ENCODE data around the gene PERCC1. TPM values are rescaled to one million over a fixed set of nuclear protein-coding genes. Genes with fewer than 3 reads are reported as not detected.
A peak's percentile ranks its signal among the peaks of the same experiment; 100 is the strongest.

Gene PERCC1
- total RNA-seq, 1 experiment from 2014 or later = not detected

DNA sequence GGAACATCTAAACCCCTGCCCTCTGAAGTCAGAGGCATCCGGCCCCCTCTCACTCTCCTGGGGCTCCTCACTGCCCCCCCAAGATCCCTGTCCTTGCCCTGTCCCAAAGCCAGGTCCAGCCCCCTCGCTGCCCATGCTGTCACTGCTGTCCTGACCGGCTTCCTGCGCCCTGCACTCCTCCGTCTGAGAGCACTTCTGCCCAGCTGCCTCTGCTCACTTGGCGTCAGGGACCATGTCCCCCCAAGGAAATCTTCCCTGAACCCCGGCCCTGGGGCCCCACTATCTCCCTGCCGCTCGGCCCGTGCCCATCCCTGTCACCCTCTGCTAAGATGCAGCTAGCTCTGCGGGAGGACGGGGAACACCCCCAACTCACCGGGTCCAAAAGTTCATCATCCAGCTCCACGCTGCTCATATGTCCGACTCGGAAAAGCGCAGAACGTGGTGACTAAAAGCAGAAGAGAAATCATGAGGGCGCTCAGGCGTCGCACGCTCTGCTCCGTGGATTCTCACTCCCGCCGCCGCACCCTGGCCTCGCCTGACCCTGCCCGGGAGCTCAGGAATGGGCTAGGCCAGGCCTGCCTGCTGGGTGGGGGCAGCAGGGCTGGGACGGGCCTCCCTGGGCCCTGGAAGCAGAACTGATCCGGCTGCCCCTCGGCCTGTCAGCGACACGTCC is 34.2 kb downstream of the PERCC1 start:
- POLR2A ChIA-PET = interaction anchor here (0.6 kb wide), 1 partner anchor 1046 kb away, joined by 5 read pairs; no protein-coding TSS in a partner anchor
- CTCF ChIA-PET = interaction anchor here (1.4 kb wide), 1 partner anchor 38 kb away, joined by 3 read pairs; no protein-coding TSS in a partner anchor
- DNase-seq (ENCODE audit: low spot score) = peak; percentile 7
- Mint-ChIP-seq H3K36me3 (no peaks in the 10 kb centered on the region), H3K9me3 (no peaks in the 10 kb centered on the region), H3K27me3 (ENCODE audit: low read depth) (no peaks in the 10 kb centered on the region), H3K4me3 (no peak overlapping the region), H3K4me1 (no peaks in the 10 kb centered on the region), H3K27ac (no peak overlapping the region)
- no peak for ATAC-seq
- TF ChIP-seq, protein P1, sequence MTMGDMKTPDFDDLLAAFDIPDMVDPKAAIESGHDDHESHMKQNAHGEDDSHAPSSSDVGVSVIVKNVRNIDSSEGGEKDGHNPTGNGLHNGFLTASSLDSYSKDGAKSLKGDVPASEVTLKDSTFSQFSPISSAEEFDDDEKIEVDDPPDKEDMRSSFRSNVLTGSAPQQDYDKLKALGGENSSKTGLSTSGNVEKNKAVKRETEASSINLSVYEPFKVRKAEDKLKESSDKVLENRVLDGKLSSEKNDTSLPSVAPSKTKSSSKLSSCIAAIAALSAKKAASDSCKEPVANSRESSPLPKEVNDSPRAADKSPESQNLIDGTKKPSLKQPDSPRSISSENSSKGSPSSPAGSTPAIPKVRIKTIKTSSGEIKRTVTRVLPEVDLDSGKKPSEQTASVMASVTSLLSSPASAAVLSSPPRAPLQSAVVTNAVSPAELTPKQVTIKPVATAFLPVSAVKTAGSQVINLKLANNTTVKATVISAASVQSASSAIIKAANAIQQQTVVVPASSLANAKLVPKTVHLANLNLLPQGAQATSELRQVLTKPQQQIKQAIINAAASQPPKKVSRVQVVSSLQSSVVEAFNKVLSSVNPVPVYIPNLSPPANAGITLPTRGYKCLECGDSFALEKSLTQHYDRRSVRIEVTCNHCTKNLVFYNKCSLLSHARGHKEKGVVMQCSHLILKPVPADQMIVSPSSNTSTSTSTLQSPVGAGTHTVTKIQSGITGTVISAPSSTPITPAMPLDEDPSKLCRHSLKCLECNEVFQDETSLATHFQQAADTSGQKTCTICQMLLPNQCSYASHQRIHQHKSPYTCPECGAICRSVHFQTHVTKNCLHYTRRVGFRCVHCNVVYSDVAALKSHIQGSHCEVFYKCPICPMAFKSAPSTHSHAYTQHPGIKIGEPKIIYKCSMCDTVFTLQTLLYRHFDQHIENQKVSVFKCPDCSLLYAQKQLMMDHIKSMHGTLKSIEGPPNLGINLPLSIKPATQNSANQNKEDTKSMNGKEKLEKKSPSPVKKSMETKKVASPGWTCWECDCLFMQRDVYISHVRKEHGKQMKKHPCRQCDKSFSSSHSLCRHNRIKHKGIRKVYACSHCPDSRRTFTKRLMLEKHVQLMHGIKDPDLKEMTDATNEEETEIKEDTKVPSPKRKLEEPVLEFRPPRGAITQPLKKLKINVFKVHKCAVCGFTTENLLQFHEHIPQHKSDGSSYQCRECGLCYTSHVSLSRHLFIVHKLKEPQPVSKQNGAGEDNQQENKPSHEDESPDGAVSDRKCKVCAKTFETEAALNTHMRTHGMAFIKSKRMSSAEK (CRISPR knock-in tag; IDR thresholded peaks at IDR 0.05; ENCODE audit: borderline replicate concordance) = no peak
- TF ChIP-seq, protein P2, sequence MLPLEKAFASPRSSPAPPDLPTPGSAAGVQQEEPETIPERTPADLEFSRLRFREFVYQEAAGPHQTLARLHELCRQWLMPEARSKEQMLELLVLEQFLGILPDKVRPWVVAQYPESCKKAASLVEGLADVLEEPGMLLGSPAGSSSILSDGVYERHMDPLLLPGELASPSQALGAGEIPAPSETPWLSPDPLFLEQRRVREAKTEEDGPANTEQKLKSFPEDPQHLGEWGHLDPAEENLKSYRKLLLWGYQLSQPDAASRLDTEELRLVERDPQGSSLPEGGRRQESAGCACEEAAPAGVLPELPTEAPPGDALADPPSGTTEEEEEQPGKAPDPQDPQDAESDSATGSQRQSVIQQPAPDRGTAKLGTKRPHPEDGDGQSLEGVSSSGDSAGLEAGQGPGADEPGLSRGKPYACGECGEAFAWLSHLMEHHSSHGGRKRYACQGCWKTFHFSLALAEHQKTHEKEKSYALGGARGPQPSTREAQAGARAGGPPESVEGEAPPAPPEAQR (CRISPR knock-in tag; IDR thresholded peaks at IDR 0.05) = no peak
- TF ChIP-seq, protein P3, sequence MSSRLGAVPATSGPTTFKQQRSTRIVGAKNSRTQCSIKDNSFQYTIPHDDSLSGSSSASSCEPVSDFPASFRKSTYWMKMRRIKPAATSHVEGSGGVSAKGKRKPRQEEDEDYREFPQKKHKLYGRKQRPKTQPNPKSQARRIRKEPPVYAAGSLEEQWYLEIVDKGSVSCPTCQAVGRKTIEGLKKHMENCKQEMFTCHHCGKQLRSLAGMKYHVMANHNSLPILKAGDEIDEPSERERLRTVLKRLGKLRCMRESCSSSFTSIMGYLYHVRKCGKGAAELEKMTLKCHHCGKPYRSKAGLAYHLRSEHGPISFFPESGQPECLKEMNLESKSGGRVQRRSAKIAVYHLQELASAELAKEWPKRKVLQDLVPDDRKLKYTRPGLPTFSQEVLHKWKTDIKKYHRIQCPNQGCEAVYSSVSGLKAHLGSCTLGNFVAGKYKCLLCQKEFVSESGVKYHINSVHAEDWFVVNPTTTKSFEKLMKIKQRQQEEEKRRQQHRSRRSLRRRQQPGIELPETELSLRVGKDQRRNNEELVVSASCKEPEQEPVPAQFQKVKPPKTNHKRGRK (CRISPR knock-in tag; IDR thresholded peaks at IDR 0.05; ENCODE audit: borderline replicate concordance) = no peak
- TF ChIP-seq, protein P4, sequence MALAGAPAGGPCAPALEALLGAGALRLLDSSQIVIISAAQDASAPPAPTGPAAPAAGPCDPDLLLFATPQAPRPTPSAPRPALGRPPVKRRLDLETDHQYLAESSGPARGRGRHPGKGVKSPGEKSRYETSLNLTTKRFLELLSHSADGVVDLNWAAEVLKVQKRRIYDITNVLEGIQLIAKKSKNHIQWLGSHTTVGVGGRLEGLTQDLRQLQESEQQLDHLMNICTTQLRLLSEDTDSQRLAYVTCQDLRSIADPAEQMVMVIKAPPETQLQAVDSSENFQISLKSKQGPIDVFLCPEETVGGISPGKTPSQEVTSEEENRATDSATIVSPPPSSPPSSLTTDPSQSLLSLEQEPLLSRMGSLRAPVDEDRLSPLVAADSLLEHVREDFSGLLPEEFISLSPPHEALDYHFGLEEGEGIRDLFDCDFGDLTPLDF (CRISPR knock-in tag; IDR thresholded peaks at IDR 0.05) = no peak

DNA sequence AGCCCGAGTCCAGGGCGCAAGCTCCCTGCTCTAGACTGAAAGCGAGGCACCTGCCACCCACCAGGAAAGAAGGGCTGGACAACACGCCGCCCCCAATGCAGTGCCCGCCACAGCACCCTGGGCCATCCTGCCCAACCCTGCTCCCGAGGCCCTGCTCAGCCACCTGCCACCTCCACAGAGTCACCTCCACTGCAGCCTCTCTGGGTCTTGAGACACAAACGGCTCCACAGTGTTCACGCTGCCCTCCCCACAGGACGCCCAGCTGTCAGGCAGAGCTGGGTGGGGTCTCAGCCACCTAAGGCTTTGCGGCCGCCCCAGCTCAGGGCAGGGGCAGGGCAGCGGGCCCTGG is 34.7 kb downstream of the PERCC1 start:
- Mint-ChIP-seq H3K27ac (no peak overlapping the region), H3K27me3 (ENCODE audit: low read depth) (no peaks in the 10 kb centered on the region), H3K36me3 (no peaks in the 10 kb centered on the region), H3K4me3 (no peak overlapping the region), H3K4me1 (no peaks in the 10 kb centered on the region), H3K9me3 (no peaks in the 10 kb centered on the region)
- DNase-seq (ENCODE audit: low spot score) (no peak), ATAC-seq (no peak)
- POLR2A ChIA-PET = interaction anchor here (0.6 kb wide), 1 partner anchor 1046 kb away, joined by 5 read pairs; no protein-coding TSS in a partner anchor
- CTCF ChIA-PET = interaction anchor here (1.4 kb wide), 1 partner anchor 38 kb away, joined by 3 read pairs; no protein-coding TSS in a partner anchor
- TF ChIP-seq SMAD4 (CRISPR knock-in tag; IDR thresholded peaks at IDR 0.05) = no peak
- TF ChIP-seq, protein P5, sequence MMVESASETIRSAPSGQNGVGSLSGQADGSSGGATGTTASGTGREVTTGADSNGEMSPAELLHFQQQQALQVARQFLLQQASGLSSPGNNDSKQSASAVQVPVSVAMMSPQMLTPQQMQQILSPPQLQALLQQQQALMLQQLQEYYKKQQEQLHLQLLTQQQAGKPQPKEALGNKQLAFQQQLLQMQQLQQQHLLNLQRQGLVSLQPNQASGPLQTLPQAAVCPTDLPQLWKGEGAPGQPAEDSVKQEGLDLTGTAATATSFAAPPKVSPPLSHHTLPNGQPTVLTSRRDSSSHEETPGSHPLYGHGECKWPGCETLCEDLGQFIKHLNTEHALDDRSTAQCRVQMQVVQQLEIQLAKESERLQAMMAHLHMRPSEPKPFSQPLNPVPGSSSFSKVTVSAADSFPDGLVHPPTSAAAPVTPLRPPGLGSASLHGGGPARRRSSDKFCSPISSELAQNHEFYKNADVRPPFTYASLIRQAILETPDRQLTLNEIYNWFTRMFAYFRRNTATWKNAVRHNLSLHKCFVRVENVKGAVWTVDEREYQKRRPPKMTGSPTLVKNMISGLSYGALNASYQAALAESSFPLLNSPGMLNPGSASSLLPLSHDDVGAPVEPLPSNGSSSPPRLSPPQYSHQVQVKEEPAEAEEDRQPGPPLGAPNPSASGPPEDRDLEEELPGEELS (CRISPR knock-in tag; IDR thresholded peaks at IDR 0.05) = no peak
- TF ChIP-seq EMX1 (CRISPR knock-in tag; IDR thresholded peaks at IDR 0.05) = no peak
- no peak for TF ChIP-seq PRRX2 (CRISPR knock-in tag; IDR thresholded peaks at IDR 0.05)
- no peak for TF ChIP-seq NR1H2 (CRISPR knock-in tag; IDR thresholded peaks at IDR 0.05)
- no peak for TF ChIP-seq ESRRA (CRISPR knock-in tag; IDR thresholded peaks at IDR 0.05; ENCODE audit: borderline replicate concordance)
- TF ChIP-seq HMGA2 (CRISPR knock-in tag; IDR thresholded peaks at IDR 0.05) = no peak
- no peak for TF ChIP-seq TEAD4 (CRISPR knock-in tag; IDR thresholded peaks at IDR 0.05)
- TF ChIP-seq NR2C2 (CRISPR knock-in tag; IDR thresholded peaks at IDR 0.05) = no peak
- TF ChIP-seq ZNF396 (CRISPR knock-in tag; IDR thresholded peaks at IDR 0.05; ENCODE audit: borderline replicate concordance) = no peak
- TF ChIP-seq, protein P6, sequence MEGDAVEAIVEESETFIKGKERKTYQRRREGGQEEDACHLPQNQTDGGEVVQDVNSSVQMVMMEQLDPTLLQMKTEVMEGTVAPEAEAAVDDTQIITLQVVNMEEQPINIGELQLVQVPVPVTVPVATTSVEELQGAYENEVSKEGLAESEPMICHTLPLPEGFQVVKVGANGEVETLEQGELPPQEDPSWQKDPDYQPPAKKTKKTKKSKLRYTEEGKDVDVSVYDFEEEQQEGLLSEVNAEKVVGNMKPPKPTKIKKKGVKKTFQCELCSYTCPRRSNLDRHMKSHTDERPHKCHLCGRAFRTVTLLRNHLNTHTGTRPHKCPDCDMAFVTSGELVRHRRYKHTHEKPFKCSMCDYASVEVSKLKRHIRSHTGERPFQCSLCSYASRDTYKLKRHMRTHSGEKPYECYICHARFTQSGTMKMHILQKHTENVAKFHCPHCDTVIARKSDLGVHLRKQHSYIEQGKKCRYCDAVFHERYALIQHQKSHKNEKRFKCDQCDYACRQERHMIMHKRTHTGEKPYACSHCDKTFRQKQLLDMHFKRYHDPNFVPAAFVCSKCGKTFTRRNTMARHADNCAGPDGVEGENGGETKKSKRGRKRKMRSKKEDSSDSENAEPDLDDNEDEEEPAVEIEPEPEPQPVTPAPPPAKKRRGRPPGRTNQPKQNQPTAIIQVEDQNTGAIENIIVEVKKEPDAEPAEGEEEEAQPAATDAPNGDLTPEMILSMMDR (IDR thresholded peaks at IDR 0.05) = no peak
- TF ChIP-seq KAT7 (CRISPR knock-in tag; IDR thresholded peaks at IDR 0.05; ENCODE audit: borderline replicate concordance) = no peak
- TF ChIP-seq, protein P7, sequence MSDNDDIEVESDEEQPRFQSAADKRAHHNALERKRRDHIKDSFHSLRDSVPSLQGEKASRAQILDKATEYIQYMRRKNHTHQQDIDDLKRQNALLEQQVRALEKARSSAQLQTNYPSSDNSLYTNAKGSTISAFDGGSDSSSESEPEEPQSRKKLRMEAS (CRISPR knock-in tag; IDR thresholded peaks at IDR 0.05) = no peak
- TF ChIP-seq, protein P8, sequence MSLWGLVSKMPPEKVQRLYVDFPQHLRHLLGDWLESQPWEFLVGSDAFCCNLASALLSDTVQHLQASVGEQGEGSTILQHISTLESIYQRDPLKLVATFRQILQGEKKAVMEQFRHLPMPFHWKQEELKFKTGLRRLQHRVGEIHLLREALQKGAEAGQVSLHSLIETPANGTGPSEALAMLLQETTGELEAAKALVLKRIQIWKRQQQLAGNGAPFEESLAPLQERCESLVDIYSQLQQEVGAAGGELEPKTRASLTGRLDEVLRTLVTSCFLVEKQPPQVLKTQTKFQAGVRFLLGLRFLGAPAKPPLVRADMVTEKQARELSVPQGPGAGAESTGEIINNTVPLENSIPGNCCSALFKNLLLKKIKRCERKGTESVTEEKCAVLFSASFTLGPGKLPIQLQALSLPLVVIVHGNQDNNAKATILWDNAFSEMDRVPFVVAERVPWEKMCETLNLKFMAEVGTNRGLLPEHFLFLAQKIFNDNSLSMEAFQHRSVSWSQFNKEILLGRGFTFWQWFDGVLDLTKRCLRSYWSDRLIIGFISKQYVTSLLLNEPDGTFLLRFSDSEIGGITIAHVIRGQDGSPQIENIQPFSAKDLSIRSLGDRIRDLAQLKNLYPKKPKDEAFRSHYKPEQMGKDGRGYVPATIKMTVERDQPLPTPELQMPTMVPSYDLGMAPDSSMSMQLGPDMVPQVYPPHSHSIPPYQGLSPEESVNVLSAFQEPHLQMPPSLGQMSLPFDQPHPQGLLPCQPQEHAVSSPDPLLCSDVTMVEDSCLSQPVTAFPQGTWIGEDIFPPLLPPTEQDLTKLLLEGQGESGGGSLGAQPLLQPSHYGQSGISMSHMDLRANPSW (CRISPR knock-in tag; conservative IDR thresholded peaks at IDR 0.05; ENCODE audit: low read depth) = no peak
- TF ChIP-seq JUN (CRISPR knock-in tag; IDR thresholded peaks at IDR 0.05) = no peak
